ENCODE data around the gene ACY1. TPM values are rescaled to one million over a fixed set of nuclear protein-coding genes. Genes with fewer than 3 reads are reported as not detected.

The ACY1 gene
- total RNA-seq, 2 donors from 2014 or later: 58.2 to 69.4 TPM

GRCh38 chr3:51937611-51938450 is 45.5 kb upstream of the ACY1 start:
- H3K9me3 Mint-ChIP-seq: no peaks in the 10 kb centered on the region
- H3K36me3 Mint-ChIP-seq (ENCODE audit: low read depth): peaks cover 72% of the 10 kb centered on the region
- Histone ChIP-seq H3K9me3 (ENCODE audit: control insufficient read depth, low read length) (no peaks in the 10 kb centered on the region), H3K27me3 (ENCODE audit: control insufficient read depth, insufficient read depth, low read length, poor library complexity, severe bottlenecking) (no peaks in the 10 kb centered on the region), H3K36me3 (ENCODE audit: control insufficient read depth, insufficient read depth, low read length) (peaks cover 67% of the 10 kb centered on the region), H3K27ac (ENCODE audit: low read depth, low read length) (no peak overlapping the region), H3K4me1 (ENCODE audit: control insufficient read depth, insufficient read depth, low read length) (peaks cover 6% of the 10 kb centered on the region), H3K9ac (ENCODE audit: extremely low read depth, low read length, poor library complexity, severe bottlenecking) (no peak overlapping the region), H3K4me3 (ENCODE audit: low read length) (peak overlapping the region; percentile 99)
- peak overlapping the region; percentile 84 for H3K4me3 Mint-ChIP-seq
- TF ChIP-seq, protein P1, sequence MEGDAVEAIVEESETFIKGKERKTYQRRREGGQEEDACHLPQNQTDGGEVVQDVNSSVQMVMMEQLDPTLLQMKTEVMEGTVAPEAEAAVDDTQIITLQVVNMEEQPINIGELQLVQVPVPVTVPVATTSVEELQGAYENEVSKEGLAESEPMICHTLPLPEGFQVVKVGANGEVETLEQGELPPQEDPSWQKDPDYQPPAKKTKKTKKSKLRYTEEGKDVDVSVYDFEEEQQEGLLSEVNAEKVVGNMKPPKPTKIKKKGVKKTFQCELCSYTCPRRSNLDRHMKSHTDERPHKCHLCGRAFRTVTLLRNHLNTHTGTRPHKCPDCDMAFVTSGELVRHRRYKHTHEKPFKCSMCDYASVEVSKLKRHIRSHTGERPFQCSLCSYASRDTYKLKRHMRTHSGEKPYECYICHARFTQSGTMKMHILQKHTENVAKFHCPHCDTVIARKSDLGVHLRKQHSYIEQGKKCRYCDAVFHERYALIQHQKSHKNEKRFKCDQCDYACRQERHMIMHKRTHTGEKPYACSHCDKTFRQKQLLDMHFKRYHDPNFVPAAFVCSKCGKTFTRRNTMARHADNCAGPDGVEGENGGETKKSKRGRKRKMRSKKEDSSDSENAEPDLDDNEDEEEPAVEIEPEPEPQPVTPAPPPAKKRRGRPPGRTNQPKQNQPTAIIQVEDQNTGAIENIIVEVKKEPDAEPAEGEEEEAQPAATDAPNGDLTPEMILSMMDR (conservative IDR thresholded peaks at IDR 0.05): no peak
- DNase-seq: no peak
- peak overlapping the region; percentile 40 for H3K27ac Mint-ChIP-seq
- WGBS, 2 experiments (ENCODE audit: insufficient coverage in 1 of 2, insufficient read length in 1 of 2): 87 to 94% methylated on average over 8 to 13 of the region's 13 CpGs
- H3K27me3 Mint-ChIP-seq (ENCODE audit: insufficient read depth): no peaks in the 10 kb centered on the region
- H3K4me1 Mint-ChIP-seq: peaks cover 33% of the 10 kb centered on the region

GRCh38 chr3:51938780-51939425 is 44.4 kb upstream of the ACY1 start:
- Mint-ChIP-seq H3K4me3 (peak overlapping the region; percentile 84), H3K27ac (peak overlapping the region; percentile 64)
- 92 to 98% methylated on average over 8 to 9 of the region's 9 CpGs for WGBS, 2 experiments (ENCODE audit: insufficient coverage in 1 of 2, insufficient read length in 1 of 2)

DNA sequence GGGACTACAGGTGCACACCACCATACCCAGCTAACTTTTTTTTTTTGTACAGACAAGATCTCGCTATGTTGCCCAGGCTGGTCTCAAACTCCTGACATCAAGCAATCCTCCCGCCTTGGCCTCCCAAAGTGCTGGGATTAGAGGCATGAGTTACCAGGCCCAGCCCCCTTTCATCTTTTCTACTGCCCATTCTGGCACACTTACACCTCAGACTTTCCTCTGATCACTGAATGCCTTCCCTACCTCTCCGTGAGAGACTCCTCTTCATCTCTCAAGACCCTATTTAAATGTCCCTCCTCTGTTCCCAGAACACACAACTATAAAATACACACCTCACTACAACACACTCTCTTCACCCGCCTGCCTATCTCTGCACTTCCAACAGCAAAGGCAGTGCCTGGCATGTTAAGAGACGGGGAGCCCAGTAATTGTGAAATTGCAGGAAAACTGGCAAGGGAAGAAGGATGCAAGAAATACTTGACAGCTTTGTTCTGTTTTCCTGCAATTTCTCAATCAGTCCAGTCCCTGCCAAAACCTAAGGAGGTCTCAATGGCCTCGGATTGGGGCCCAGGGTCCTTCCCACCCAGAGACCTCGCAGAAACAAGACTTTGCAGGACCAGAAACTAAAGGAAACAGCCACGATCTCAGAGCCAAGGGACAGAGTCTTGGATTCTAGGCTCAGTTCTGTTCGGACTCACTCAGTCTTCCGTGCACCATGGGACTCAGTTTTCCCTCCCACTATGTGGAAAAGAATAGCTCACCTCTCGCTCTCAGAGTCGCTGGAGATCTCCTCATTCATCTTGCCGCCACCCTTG is 42.5 kb upstream of the ACY1 start:
- TF ChIP-seq, protein P1 (conservative IDR thresholded peaks at IDR 0.05): no peak
- no peaks in the 10 kb centered on the region for H3K9me3 Mint-ChIP-seq
- Histone ChIP-seq H3K27ac (ENCODE audit: low read depth, low read length) (no peak overlapping the region), H3K9me3 (ENCODE audit: control insufficient read depth, low read length) (no peaks in the 10 kb centered on the region), H3K36me3 (ENCODE audit: control insufficient read depth, insufficient read depth, low read length) (peaks cover 38% of the 10 kb centered on the region), H3K4me1 (ENCODE audit: control insufficient read depth, insufficient read depth, low read length) (peaks cover 6% of the 10 kb centered on the region), H3K4me3 (ENCODE audit: low read length) (peak overlapping the region; percentile 99), H3K9ac (ENCODE audit: extremely low read depth, low read length, poor library complexity, severe bottlenecking) (peak overlapping the region; percentile 68), H3K27me3 (ENCODE audit: control insufficient read depth, insufficient read depth, low read length, poor library complexity, severe bottlenecking) (no peaks in the 10 kb centered on the region)
- no peak for DNase-seq
- H3K4me1 Mint-ChIP-seq: peaks cover 33% of the 10 kb centered on the region
- H3K4me3 Mint-ChIP-seq: peak overlapping the region; percentile 84
- peaks cover 2% of the 10 kb centered on the region for H3K27me3 Mint-ChIP-seq (ENCODE audit: insufficient read depth)
- H3K36me3 Mint-ChIP-seq (ENCODE audit: low read depth): peaks cover 42% of the 10 kb centered on the region
- 30% methylated on average over 12 to 13 of the region's 13 CpGs for WGBS, 2 experiments (ENCODE audit: insufficient coverage in 1 of 2, insufficient read length in 1 of 2)
- H3K27ac Mint-ChIP-seq: peak overlapping the region; percentile 73

More at GRCh38 chr3:51938780-51939425, 44.4 kb upstream of the ACY1 start:
- Mint-ChIP-seq H3K9me3 (no peaks in the 10 kb centered on the region), H3K27me3 (ENCODE audit: insufficient read depth) (no peaks in the 10 kb centered on the region), H3K36me3 (ENCODE audit: low read depth) (peaks cover 61% of the 10 kb centered on the region), H3K4me1 (peaks cover 33% of the 10 kb centered on the region)
- peaks cover 57% of the 10 kb centered on the region for H3K36me3 ChIP-seq (ENCODE audit: control insufficient read depth, insufficient read depth, low read length)
- H3K9ac ChIP-seq (ENCODE audit: extremely low read depth, low read length, poor library complexity, severe bottlenecking): no peak overlapping the region
- peaks cover 6% of the 10 kb centered on the region for H3K4me1 ChIP-seq (ENCODE audit: control insufficient read depth, insufficient read depth, low read length)
- H3K27ac ChIP-seq (ENCODE audit: low read depth, low read length): no peak overlapping the region
- H3K9me3 ChIP-seq (ENCODE audit: control insufficient read depth, low read length): no peaks in the 10 kb centered on the region
- H3K4me3 ChIP-seq (ENCODE audit: low read length): peak overlapping the region; percentile 99
- DNase-seq: peak; percentile 20
- TF ChIP-seq, protein P1 (conservative IDR thresholded peaks at IDR 0.05): no peak
- H3K27me3 ChIP-seq (ENCODE audit: control insufficient read depth, insufficient read depth, low read length, poor library complexity, severe bottlenecking): no peaks in the 10 kb centered on the region

Measured in endodermal cell (in vitro differentiated cells).